DOHH2 (cell line): ENCODE measurements around the gene PVALEF.

ENCODE experiments used
- H3F3A ChIP-seq: fragments of 200-600 bp; sonication (generic), shearing (Covaris generic); 2 replicates; pipeline ENCODE4 v1.6.0; 2016; ENCODE audit warnings: antibody characterized with exemption, mild to moderate bottlenecking; ENCODE audit not compliant: control insufficient read depth, insufficient read depth
- H3K27ac ChIP-seq: fragments of 200-600 bp; sonication (generic); 2 replicates; pipeline ENCODE4 v1.5.1; 2014; ENCODE audit warnings: low read depth, mild to moderate bottlenecking, low read length, moderate library complexity
- H3K27me3 ChIP-seq: fragments of 200-600 bp; sonication (generic); 2 replicates; pipeline ENCODE4 v1.6.1; 2014; ENCODE audit warnings: mild to moderate bottlenecking, low read length, mixed read lengths; ENCODE audit not compliant: control insufficient read depth
- H3K36me3 ChIP-seq: fragments of 200-600 bp; sonication (generic); 2 replicates; pipeline ENCODE4 v1.6.1; 2014; ENCODE audit warnings: mild to moderate bottlenecking, low read length, moderate library complexity, mixed read lengths; ENCODE audit not compliant: control insufficient read depth
- H3K4me1 ChIP-seq: fragments of 200-600 bp; sonication (generic); 2 replicates; pipeline ENCODE4 v1.6.1; 2014; ENCODE audit warnings: mild to moderate bottlenecking, low read length, mixed read lengths; ENCODE audit not compliant: control insufficient read depth
- H3K4me2 ChIP-seq: fragments of 200-600 bp; sonication (generic); 2 replicates; pipeline ENCODE4 v1.6.0; 2014; ENCODE audit warnings: mild to moderate bottlenecking, low read length, moderate library complexity
- H3K4me3 ChIP-seq: fragments of 200-600 bp; sonication (generic); 2 replicates; pipeline ENCODE4 v1.5.1; 2014; ENCODE audit warnings: mild to moderate bottlenecking, low read length, mixed read lengths
- H3K79me2 ChIP-seq: fragments of 200-600 bp; sonication (generic); 2 replicates; pipeline ENCODE4 v1.6.1; 2014; ENCODE audit warnings: mild to moderate bottlenecking, low read length, mixed read lengths; ENCODE audit not compliant: control insufficient read depth
- H3K9me2 ChIP-seq: fragments of 200-600 bp; sonication (generic); replicated peaks from 2 replicates; pipeline ENCODE4 v1.6.1; 2014; ENCODE audit warnings: mild to moderate bottlenecking, low read length, mixed read lengths; ENCODE audit not compliant: control insufficient read depth
- H3K9me3 ChIP-seq: fragments of 200-600 bp; sonication (generic); 2 replicates; pipeline ENCODE4 v1.6.1; 2014; ENCODE audit warnings: antibody characterized with exemption, low read length, mixed read lengths; ENCODE audit not compliant: control insufficient read depth, insufficient read depth
- H4K20me1 ChIP-seq: fragments of 200-600 bp; sonication (generic); 2 replicates; pipeline ENCODE4 v1.6.0; 2014; ENCODE audit warnings: low read depth, mild to moderate bottlenecking, antibody characterized with exemption, low read length, moderate library complexity; ENCODE audit not compliant: control insufficient read depth, insufficient read depth
- EZH2phosphoT487 ChIP-seq: fragments of 200-600 bp; sonication (generic); IDR thresholded peaks from 2 replicates; pipeline ENCODE4 v1.6.1; 2017; ENCODE audit warnings: borderline replicate concordance, mild to moderate bottlenecking, antibody characterized with exemption, low read length, moderate library complexity, mixed read lengths
- TF ChIP-seq, protein P1 (sequence below): fragments of 200-600 bp; sonication (generic); IDR thresholded peaks from one replicate; pipeline ENCODE4 v1.5.1; 2014; ENCODE audit warnings: antibody characterized with exemption, mild to moderate bottlenecking, low read depth, low read length; ENCODE audit not compliant: poor library complexity, severe bottlenecking

Gene PVALEF

DNA sequence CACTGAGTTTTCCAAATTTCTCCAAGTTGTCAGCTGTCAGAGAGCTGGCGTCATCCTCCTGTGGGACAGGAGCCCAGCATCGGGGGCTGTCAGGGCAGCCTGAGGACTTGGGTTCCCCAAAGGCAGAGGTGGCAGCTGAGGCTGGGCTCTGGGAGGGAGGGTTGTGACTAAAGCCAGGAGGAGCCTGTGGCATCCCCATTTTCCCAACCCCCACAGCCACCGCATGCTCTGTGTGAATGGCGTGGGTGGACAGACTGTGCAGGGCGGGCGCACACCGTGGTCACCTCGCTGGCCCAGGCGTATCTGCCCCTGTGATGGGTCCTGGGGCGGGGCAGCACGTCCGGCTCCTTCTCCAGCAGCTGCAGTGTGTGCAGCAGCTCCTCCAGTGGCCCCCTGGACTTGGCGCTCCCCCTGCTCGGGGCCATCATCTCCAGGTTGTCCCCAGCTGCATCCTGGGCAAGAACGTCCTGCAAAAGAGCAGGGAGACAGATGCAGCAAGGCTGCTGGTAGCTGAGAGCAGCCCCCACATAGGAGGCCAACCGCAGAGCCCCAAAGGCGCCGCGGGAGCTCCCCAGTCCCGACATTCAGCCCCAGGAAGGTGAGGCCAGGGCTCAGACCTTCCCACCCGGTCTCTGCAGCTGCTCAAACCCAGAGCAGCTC is 32.7 kb downstream of the PVALEF start:
- Histone ChIP-seq H3K4me2 (no peak overlapping the region), H3K27me3 (no peaks in the 10 kb centered on the region), H3K79me2 (no peaks in the 10 kb centered on the region), H3K4me1 (peaks cover 6% of the 10 kb centered on the region), H3K27ac (no peak overlapping the region), H3K9me3 (no peaks in the 10 kb centered on the region), H3K9me2 (no peaks in the 10 kb centered on the region), H3K36me3 (no peaks in the 10 kb centered on the region), H3F3A (no peaks in the 10 kb centered on the region), H3K4me3 (no peak overlapping the region), H4K20me1 (no peaks in the 10 kb centered on the region)
- TF ChIP-seq, protein P1, sequence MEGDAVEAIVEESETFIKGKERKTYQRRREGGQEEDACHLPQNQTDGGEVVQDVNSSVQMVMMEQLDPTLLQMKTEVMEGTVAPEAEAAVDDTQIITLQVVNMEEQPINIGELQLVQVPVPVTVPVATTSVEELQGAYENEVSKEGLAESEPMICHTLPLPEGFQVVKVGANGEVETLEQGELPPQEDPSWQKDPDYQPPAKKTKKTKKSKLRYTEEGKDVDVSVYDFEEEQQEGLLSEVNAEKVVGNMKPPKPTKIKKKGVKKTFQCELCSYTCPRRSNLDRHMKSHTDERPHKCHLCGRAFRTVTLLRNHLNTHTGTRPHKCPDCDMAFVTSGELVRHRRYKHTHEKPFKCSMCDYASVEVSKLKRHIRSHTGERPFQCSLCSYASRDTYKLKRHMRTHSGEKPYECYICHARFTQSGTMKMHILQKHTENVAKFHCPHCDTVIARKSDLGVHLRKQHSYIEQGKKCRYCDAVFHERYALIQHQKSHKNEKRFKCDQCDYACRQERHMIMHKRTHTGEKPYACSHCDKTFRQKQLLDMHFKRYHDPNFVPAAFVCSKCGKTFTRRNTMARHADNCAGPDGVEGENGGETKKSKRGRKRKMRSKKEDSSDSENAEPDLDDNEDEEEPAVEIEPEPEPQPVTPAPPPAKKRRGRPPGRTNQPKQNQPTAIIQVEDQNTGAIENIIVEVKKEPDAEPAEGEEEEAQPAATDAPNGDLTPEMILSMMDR: no peak
- no peak for TF ChIP-seq EZH2phosphoT487

- Histone ChIP-seq H3K36me3 (no peaks in the 10 kb centered on the region), H3F3A (no peaks in the 10 kb centered on the region), H3K9me3 (no peaks in the 10 kb centered on the region), H3K27me3 (no peaks in the 10 kb centered on the region), H3K4me1 (peaks cover 6% of the 10 kb centered on the region), H4K20me1 (no peaks in the 10 kb centered on the region), H3K27ac (no peak overlapping the region), H3K4me2 (no peak overlapping the region), H3K79me2 (no peaks in the 10 kb centered on the region), H3K4me3 (no peak overlapping the region), H3K9me2 (no peaks in the 10 kb centered on the region)
- no peak for TF ChIP-seq EZH2phosphoT487
Measured at GRCh38 chr17:81198826-81199481, 33.6 kb downstream of the PVALEF start.

- no peaks in the 10 kb centered on the region for H3K36me3 ChIP-seq
Measured at GRCh38 chr17:81199482-81199830, 34.1 kb downstream of the PVALEF start.

GRCh38 chr17:81200201-81200600 is 34.9 kb downstream of the PVALEF start:
- Histone ChIP-seq H3K4me2 (no peak overlapping the region), H4K20me1 (no peaks in the 10 kb centered on the region), H3K9me3 (no peaks in the 10 kb centered on the region), H3K4me3 (no peak overlapping the region), H3F3A (no peaks in the 10 kb centered on the region), H3K79me2 (no peaks in the 10 kb centered on the region), H3K36me3 (no peaks in the 10 kb centered on the region), H3K4me1 (peaks cover 6% of the 10 kb centered on the region), H3K27ac (no peak overlapping the region), H3K9me2 (no peaks in the 10 kb centered on the region), H3K27me3 (no peaks in the 10 kb centered on the region)
- TF ChIP-seq EZH2phosphoT487: no peak
- TF ChIP-seq, protein P1: no peak

More at GRCh38 chr17:81199482-81199830, 34.1 kb downstream of the PVALEF start:
- Histone ChIP-seq H3K4me3 (no peak overlapping the region), H3K27ac (no peak overlapping the region), H3K4me2 (no peak overlapping the region), H3F3A (no peaks in the 10 kb centered on the region), H3K9me3 (no peaks in the 10 kb centered on the region), H3K27me3 (no peaks in the 10 kb centered on the region), H3K4me1 (peaks cover 6% of the 10 kb centered on the region), H3K9me2 (no peaks in the 10 kb centered on the region), H4K20me1 (no peaks in the 10 kb centered on the region), H3K79me2 (no peaks in the 10 kb centered on the region)
- TF ChIP-seq, protein P1: no peak
- TF ChIP-seq EZH2phosphoT487: no peak
